GM12873 (cell line): ENCODE results near the gene LTB4R.

Source experiments
- CTCF ChIP-seq: IDR thresholded peaks from 2 replicates; pipeline ENCODE4 v1.5.1; 2012; ENCODE audit warnings: low read depth, mild to moderate bottlenecking, moderate library complexity, low read length, control low read depth; ENCODE audit not compliant: insufficient read depth; ENCODE audit errors: missing control alignments

The LTB4R gene

GRCh38 chr14:24313913-24314312, 2.6 kb downstream of the LTB4R start:
- TF ChIP-seq CTCF, result no peak

GRCh38 chr14:24314377-24315193, 3.3 kb downstream of the LTB4R start:
- no peak for TF ChIP-seq CTCF

GRCh38 chr14:24315243-24315806, 4.0 kb downstream of the LTB4R start:
- TF ChIP-seq CTCF, result no peak

- no peak for TF ChIP-seq CTCF
These were observed 4.7 kb downstream of the LTB4R start for GRCh38 chr14:24315807-24316596.

GRCh38 chr14:24316597-24316950, 5.3 kb downstream of the LTB4R start:
- no peak for TF ChIP-seq CTCF

GRCh38 chr14:24317141-24317928, 6.0 kb downstream of the LTB4R start:
- no peak for TF ChIP-seq CTCF
